ENCODE data around the gene AMZ1. TPM values are rescaled to one million over a fixed set of nuclear protein-coding genes. Genes with fewer than 3 reads are reported as not detected.

AMZ1 gene
- total RNA-seq, 2 experiments from 2014 or later: 0.11 to 0.14 TPM

- Mint-ChIP-seq H3K9me3 (peaks cover 3% of the 10 kb centered on the region), H3K27me3 (no peaks in the 10 kb centered on the region), H3K4me3 (no peak overlapping the region), H3K36me3 (ENCODE audit: low read depth) (peaks cover 6% of the 10 kb centered on the region), H3K27ac (no peak overlapping the region), H3K4me1 (ENCODE audit: low read depth) (peaks cover under 1% of the 10 kb centered on the region)
- no peak for DNase-seq
- no peak for TF ChIP-seq CTCF (IDR thresholded peaks at IDR 0.05)
- intact Hi-C loops (cut with micrococcal nuclease): no loop called here
- CTCF ChIA-PET: no interaction called here
- ATAC-seq: no peak
- POLR2A ChIA-PET: no interaction called here
Observed at GRCh38 chr7:2750004-2750407, 62.0 kb downstream of the AMZ1 start.

DNA sequence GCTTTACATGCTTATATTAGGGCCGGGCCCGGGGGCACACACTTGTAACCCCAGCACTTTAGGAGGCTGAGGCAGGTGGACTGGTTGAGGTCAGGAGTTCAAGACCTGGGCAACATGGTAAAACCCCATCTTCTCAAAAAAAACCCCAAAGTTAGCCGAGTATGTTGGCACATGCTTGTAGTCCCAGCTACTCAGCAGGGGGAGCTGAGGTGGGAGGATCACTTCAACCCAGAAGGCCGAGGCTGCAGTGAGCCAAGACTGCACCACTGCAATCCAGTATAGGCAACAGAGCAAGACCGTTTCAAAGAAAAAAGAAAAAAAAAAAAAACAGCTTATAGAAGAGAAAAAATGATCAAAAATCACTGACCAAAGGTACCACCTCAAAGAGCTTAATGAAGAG lies 63.1 kb downstream of the AMZ1 start:
- Mint-ChIP-seq H3K9me3 (peaks cover 3% of the 10 kb centered on the region), H3K4me1 (ENCODE audit: low read depth) (no peaks in the 10 kb centered on the region), H3K27ac (no peak overlapping the region), H3K4me3 (no peak overlapping the region), H3K36me3 (ENCODE audit: low read depth) (peaks cover 13% of the 10 kb centered on the region), H3K27me3 (no peaks in the 10 kb centered on the region)
- intact Hi-C loops (cut with micrococcal nuclease): no loop called here
- ATAC-seq: no peak
- DNase-seq: no peak
- no peak for TF ChIP-seq CTCF (IDR thresholded peaks at IDR 0.05)
- CTCF ChIA-PET: interaction anchor here (1.4 kb wide), 1 partner anchor 9 kb away, joined by 4 read pairs; no protein-coding TSS in a partner anchor
- POLR2A ChIA-PET: no interaction called here

DNA sequence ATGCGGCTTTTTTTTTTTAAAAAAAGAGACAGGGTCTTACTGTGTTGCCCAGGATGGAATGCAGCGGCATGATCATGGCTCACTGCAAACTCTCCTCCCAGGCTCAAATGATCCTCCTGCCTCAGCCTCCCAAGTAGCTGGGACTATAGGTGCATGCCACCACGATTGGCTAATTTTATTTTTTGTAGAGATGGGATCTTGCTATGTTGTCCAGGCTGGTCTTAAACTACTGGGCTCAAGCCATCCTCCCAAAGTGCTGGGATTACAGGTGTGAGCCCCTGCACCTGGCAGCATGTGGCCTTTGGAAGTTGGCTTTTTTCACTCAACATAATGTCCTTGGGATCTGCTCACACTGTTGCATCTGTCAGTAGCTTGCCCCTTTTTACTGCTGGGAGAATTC lies 65.1 kb downstream of the AMZ1 start:
- intact Hi-C loops (cut with micrococcal nuclease): no loop called here
- Mint-ChIP-seq H3K9me3 (no peaks in the 10 kb centered on the region), H3K27ac (no peak overlapping the region), H3K27me3 (no peaks in the 10 kb centered on the region), H3K36me3 (ENCODE audit: low read depth) (peaks cover 17% of the 10 kb centered on the region), H3K4me1 (ENCODE audit: low read depth) (peaks cover 16% of the 10 kb centered on the region), H3K4me3 (no peak overlapping the region)
- no peak for TF ChIP-seq CTCF (IDR thresholded peaks at IDR 0.05)
- POLR2A ChIA-PET: no interaction called here
- CTCF ChIA-PET: no interaction called here
- no peak for DNase-seq
- no peak for ATAC-seq

DNA sequence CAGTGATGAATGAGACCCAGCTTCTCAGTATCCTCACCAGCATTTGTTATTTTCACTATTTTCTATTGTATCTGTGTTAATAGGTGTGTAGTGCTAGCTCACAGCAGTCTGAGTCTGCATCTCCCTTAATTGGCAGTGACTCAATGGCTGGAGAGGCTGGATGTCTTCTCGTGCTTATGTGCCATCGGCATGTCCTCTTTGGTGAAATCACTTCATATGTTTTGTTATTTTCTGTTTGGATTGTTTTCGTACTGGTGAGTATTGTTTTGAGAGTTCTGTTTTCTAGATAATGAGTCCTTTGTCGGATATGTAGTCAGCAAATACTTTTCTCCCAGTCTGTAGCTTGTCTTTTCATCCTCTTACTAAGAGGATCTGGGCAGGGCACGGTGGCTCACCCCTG lies 66.1 kb downstream of the AMZ1 start:
- Mint-ChIP-seq H3K36me3 (ENCODE audit: low read depth) (peaks cover 21% of the 10 kb centered on the region), H3K9me3 (peaks cover 3% of the 10 kb centered on the region), H3K27me3 (no peaks in the 10 kb centered on the region), H3K4me1 (ENCODE audit: low read depth) (peaks cover 24% of the 10 kb centered on the region), H3K27ac (no peak overlapping the region), H3K4me3 (no peak overlapping the region)
- ATAC-seq: no peak
- intact Hi-C loops (cut with micrococcal nuclease): no loop called here
- no peak for DNase-seq
- no peak for TF ChIP-seq CTCF (IDR thresholded peaks at IDR 0.05)
- ChIA-PET CTCF (interaction anchor here (0.8 kb wide), 2 partner anchors 33 to 83 kb away, joined by 3 to 4 read pairs; no protein-coding TSS in a partner anchor), POLR2A (interaction anchor here (1.0 kb wide), 1 partner anchor 19 kb away, joined by 3 read pairs; no protein-coding TSS in a partner anchor)

DNA sequence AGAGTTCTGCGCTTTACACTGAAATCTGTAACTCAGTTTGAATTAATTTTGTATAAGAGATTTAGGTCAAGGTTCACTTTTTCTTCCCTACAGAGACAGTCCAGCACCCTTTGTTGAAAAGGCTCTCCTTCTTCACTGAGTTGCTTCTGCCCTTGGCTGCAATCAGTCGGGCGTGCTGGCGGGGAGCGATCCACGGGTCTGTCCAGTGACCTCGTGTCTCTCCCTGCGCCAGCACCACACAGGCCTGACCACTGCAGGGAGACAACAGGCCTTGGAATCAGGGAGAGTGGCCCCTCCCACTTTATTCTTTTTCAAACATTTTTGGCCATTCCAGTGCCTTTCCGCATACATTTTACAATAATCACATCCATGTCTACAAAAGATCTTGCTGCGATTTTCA lies 66.9 kb downstream of the AMZ1 start:
- Mint-ChIP-seq H3K36me3 (ENCODE audit: low read depth) (peaks cover 23% of the 10 kb centered on the region), H3K4me3 (no peak overlapping the region), H3K9me3 (peaks cover 3% of the 10 kb centered on the region), H3K27ac (no peak overlapping the region), H3K4me1 (ENCODE audit: low read depth) (peaks cover 32% of the 10 kb centered on the region), H3K27me3 (no peaks in the 10 kb centered on the region)
- ChIA-PET POLR2A (interaction anchor here (0.6 to 1.0 kb wide), 2 partner anchors 20 to 27 kb away, joined by 3 read pairs; no protein-coding TSS in a partner anchor), CTCF (interaction anchor here (0.8 kb wide), 1 partner anchor 84 kb away, joined by 4 read pairs; no protein-coding TSS in a partner anchor)
- ATAC-seq (no peak), DNase-seq (no peak)
- intact Hi-C loops (cut with micrococcal nuclease): no loop called here
- no peak for TF ChIP-seq CTCF (IDR thresholded peaks at IDR 0.05)
